Measurements from ENCODE around the gene WFDC1.
"Not testable (repeated sequence)": the region's sequence is repeated elsewhere in the genome, so short reads cannot be mapped to it uniquely, and the experiment has no call there.

The WFDC1 gene

GRCh38 chr16:84330685-84331050 is 36.0 kb downstream of the WFDC1 start:
- DNase-seq, result no peak

- DNase-seq, result no peak
These were observed 37.5 kb downstream of the WFDC1 start for GRCh38 chr16:84331998-84332780.

- DNase-seq, result peak in 1 of 2 experiments; percentile 40
These were observed 38.5 kb downstream of the WFDC1 start for GRCh38 chr16:84332975-84333684.

- DNase-seq, result no peak
These were observed 39.4 kb downstream of the WFDC1 start for GRCh38 chr16:84334058-84334457.

- DNase-seq, result no peak
These were observed 39.8 kb downstream of the WFDC1 start for GRCh38 chr16:84334482-84334881.

- DNase-seq, result not testable (repeated sequence)
These were observed 42.6 kb downstream of the WFDC1 start for GRCh38 chr16:84337236-84337635.

- peak; percentile 98 to 99 for DNase-seq
These were observed 44.6 kb downstream of the WFDC1 start for GRCh38 chr16:84339311-84339710.

- no peak for DNase-seq
These were observed 45.1 kb downstream of the WFDC1 start for GRCh38 chr16:84339766-84340165.

GRCh38 chr16:84340325-84341040 is 45.8 kb downstream of the WFDC1 start:
- DNase-seq, result peak in 1 of 2 experiments; percentile 29

GRCh38 chr16:84341528-84342295 is 47.0 kb downstream of the WFDC1 start:
- peak; percentile 61 to 76 for DNase-seq

GRCh38 chr16:84343800-84344199 is 49.1 kb downstream of the WFDC1 start:
- not testable (repeated sequence) for DNase-seq

GRCh38 chr16:84344781-84345180 is 50.1 kb downstream of the WFDC1 start:
- no peak for DNase-seq

GRCh38 chr16:84347161-84347560 is 52.5 kb downstream of the WFDC1 start:
- no peak for DNase-seq

- no peak for DNase-seq
These were observed 53.8 kb downstream of the WFDC1 start for GRCh38 chr16:84348386-84348888.

GRCh38 chr16:84349862-84350684 is 55.4 kb downstream of the WFDC1 start:
- no peak for DNase-seq

- DNase-seq, result no peak
These were observed 56.2 kb downstream of the WFDC1 start for GRCh38 chr16:84350685-84351400.

GRCh38 chr16:84351630-84352029 is 57.0 kb downstream of the WFDC1 start:
- no peak for DNase-seq

- DNase-seq, result no peak
These were observed 59.6 kb downstream of the WFDC1 start for GRCh38 chr16:84354306-84354705.

- no peak for DNase-seq
These were observed 60.5 kb downstream of the WFDC1 start for GRCh38 chr16:84355149-84355548.

- DNase-seq, result no peak
These were observed 61.5 kb downstream of the WFDC1 start for GRCh38 chr16:84356176-84356575.

GRCh38 chr16:84356591-84357116 is 62.0 kb downstream of the WFDC1 start:
- DNase-seq, result no peak

Measured in NCI-H524 (cell line).